Activated CD8-positive, alpha-beta T cell treated with anti-CD3 and anti-CD28 coated beads for 36 hours (primary cell): ENCODE results near the gene CLEC16A. TPM values are rescaled to one million over a fixed set of nuclear protein-coding genes. Genes with fewer than 3 reads are reported as not detected.

ENCODE experiments used
- ATAC-seq: fragments of 200-7000 bp; cut with Tn5 transposase; one replicate; pipeline ENCODE4 v1.10.0; 2021; ENCODE audit warnings: mild to moderate bottlenecking, moderate library complexity
- CTCF ChIA-PET: fragments of 350-600 bp; sonication (Branson Sonifier 250); formaldehyde crosslinking; loops from one replicate; lab custom pipeline; 2021; ENCODE audit warnings: antibody characterized with exemption; lab: Charles Lee
- POLR2A ChIA-PET: fragments of 350-600 bp; sonication (Branson Sonifier 250); formaldehyde crosslinking; loops from one replicate; lab custom pipeline; 2021; ENCODE audit warnings: antibody characterized with exemption; lab: Charles Lee
- DNase-seq: peaks from one replicate; pipeline ENCODE4 v3.0.0-alpha.2; 2020
- H3K27ac Mint-ChIP-seq: one replicate; pipeline ENCODE4 v1.8.0; 2021; ENCODE audit warnings: mild to moderate bottlenecking, mixed read lengths
- H3K27me3 Mint-ChIP-seq: one replicate; pipeline ENCODE4 v1.8.0; 2021; ENCODE audit warnings: mixed read lengths
- H3K36me3 Mint-ChIP-seq: one replicate; pipeline ENCODE4 v1.8.0; 2021; ENCODE audit warnings: low read depth, mixed read lengths
- H3K4me1 Mint-ChIP-seq: one replicate; pipeline ENCODE4 v1.8.0; 2021; ENCODE audit warnings: low read depth, mixed read lengths
- H3K4me3 Mint-ChIP-seq: one replicate; pipeline ENCODE4 v1.8.0; 2021; ENCODE audit warnings: mild to moderate bottlenecking, moderate library complexity, mixed read lengths
- H3K9me3 Mint-ChIP-seq: one replicate; pipeline ENCODE4 v1.8.0; 2021; ENCODE audit warnings: mixed read lengths
- intact Hi-C: fragments of 100-400 bp; cut with micrococcal nuclease; formaldehyde crosslinking; loops from one replicate; pipeline ENCODE4 v1.10.0; 2022
- total RNA-seq, 2 experiments: library from RNA; stranded (reverse); gene quantifications; one replicate each; pipeline ENCODE4 v1.2.3, GENCODE V29; 2021
- TF ChIP-seq, protein P1 (sequence below): fragments of 200-600 bp; IDR thresholded peaks from one replicate; pipeline ENCODE4 v1.8.0; 2022; ENCODE audit warnings: antibody characterized with exemption, mild to moderate bottlenecking

Gene CLEC16A
- total RNA-seq, 2 experiments from 2014 or later: 20.4 to 21.7 TPM

DNA sequence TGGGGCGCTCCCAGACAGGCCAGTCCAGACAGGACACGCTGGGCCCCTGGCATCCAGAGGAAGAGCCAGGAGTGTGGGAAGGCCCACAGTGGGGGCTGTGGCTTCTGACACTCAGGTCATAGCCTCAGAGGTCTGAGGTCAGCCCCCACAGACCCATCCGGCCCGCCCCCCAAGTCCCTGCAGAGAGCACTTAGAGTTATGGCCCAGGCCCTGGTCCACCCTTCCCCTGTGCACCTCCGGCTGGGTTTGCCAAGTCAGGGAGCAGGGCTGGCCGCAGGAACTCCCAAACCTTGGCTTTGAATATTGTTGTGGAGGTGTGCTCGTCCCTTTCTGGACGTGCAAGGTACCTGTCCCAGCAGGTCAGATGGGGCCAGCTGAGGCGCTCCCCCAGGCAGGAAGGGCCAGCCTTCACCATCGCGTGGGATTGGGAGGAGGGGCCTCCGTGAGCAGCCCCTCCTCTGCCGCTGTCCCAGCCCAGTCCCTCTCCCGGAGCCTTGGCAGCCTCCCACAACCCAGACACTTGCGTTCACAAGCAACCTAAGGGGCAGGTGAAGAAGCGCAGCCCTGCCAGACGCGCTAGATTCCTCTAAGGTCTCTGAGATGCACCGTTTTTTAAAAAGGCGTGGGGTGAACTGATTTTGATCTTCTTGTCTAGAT is 237.0 kb downstream of the CLEC16A start:
- ATAC-seq (peak; percentile 3), DNase-seq (no peak)
- intact Hi-C loops: loop anchor here (5.0 kb wide), 1 partner anchor 71 kb away; no protein-coding TSS in a partner anchor
- peak overlapping the region; percentile 84 for H3K27ac Mint-ChIP-seq
- ChIA-PET CTCF (no interaction called here), POLR2A (interaction anchor here (1.0 to 1.5 kb wide), 4 partner anchors 13 to 73 kb away, joined by 3 to 5 read pairs (median 3); no protein-coding TSS in a partner anchor)
- H3K27me3 Mint-ChIP-seq: no peaks in the 10 kb centered on the region
- no peak overlapping the region for H3K4me3 Mint-ChIP-seq
- TF ChIP-seq, protein P1, sequence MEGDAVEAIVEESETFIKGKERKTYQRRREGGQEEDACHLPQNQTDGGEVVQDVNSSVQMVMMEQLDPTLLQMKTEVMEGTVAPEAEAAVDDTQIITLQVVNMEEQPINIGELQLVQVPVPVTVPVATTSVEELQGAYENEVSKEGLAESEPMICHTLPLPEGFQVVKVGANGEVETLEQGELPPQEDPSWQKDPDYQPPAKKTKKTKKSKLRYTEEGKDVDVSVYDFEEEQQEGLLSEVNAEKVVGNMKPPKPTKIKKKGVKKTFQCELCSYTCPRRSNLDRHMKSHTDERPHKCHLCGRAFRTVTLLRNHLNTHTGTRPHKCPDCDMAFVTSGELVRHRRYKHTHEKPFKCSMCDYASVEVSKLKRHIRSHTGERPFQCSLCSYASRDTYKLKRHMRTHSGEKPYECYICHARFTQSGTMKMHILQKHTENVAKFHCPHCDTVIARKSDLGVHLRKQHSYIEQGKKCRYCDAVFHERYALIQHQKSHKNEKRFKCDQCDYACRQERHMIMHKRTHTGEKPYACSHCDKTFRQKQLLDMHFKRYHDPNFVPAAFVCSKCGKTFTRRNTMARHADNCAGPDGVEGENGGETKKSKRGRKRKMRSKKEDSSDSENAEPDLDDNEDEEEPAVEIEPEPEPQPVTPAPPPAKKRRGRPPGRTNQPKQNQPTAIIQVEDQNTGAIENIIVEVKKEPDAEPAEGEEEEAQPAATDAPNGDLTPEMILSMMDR: no peak
- peaks cover 67% of the 10 kb centered on the region for H3K4me1 Mint-ChIP-seq
- no peaks in the 10 kb centered on the region for H3K9me3 Mint-ChIP-seq
- H3K36me3 Mint-ChIP-seq: peaks cover 18% of the 10 kb centered on the region

DNA sequence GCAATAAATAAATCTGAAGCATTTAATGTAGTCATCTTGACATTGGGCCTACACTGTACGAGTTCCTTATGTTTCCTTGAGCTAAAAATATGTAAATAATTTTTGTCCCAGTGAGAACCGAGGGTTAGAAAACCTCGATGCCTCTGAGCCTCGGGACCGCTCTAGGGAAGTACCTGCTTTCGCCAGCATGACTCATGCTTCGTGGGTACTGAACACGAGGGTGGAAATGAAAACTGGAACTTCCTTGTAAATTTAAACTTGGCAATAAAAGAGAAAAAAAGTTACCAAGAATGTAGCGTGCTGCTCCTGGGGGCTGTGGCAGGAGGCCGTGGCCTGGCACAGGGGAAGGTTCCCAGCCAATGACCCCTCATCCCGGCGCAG is 237.5 kb downstream of the CLEC16A start:
- DNase-seq: peak; percentile 59
- H3K36me3 Mint-ChIP-seq: peaks cover 18% of the 10 kb centered on the region
- H3K4me3 Mint-ChIP-seq: no peak overlapping the region

DNA sequence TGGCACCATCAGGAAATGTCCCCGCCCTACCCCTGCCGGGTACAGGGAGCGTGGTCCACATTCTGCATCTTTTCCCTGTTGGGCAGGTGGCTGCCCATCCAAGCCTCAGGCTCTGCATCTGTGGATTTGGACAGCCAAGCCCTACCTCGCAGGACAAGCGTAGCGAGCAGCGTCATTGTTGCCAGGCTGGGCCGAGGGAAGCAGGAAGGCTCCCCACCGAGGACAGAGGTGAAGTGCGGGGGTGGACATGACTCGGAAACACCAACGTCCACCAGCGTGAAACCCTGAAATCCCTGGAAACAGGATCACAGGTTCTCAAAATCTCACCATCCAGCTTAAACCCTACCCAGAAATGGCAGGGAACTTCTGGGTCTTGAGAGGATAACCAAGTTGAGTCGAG is 238.0 kb downstream of the CLEC16A start:
- DNase-seq (no peak), ATAC-seq (no peak)
- ChIA-PET CTCF (interaction anchor here (1.9 kb wide), 1 partner anchor 10 kb away, joined by 6 read pairs; no protein-coding TSS in a partner anchor), POLR2A (interaction anchor here (0.9 to 2.2 kb wide), 6 partner anchors 12 to 65 kb away, joined by 3 to 6 read pairs (median 5); no protein-coding TSS in a partner anchor)
- peaks cover 18% of the 10 kb centered on the region for H3K36me3 Mint-ChIP-seq
- intact Hi-C loops: loop anchor here (5.0 kb wide), 1 partner anchor 70 kb away; no protein-coding TSS in a partner anchor
- peak overlapping the region; percentile 84 for H3K27ac Mint-ChIP-seq
- TF ChIP-seq, protein P1: no peak
- H3K4me1 Mint-ChIP-seq: peaks cover 59% of the 10 kb centered on the region
- H3K4me3 Mint-ChIP-seq: no peak overlapping the region
- no peaks in the 10 kb centered on the region for H3K27me3 Mint-ChIP-seq
- H3K9me3 Mint-ChIP-seq: no peaks in the 10 kb centered on the region

More for the DNA sequence above, 237.5 kb downstream of the CLEC16A start:
- ChIA-PET POLR2A (interaction anchor here (0.9 to 1.5 kb wide), 6 partner anchors 13 to 72 kb away, joined by 3 to 6 read pairs (median 3); no protein-coding TSS in a partner anchor), CTCF (no interaction called here)
- TF ChIP-seq, protein P1: no peak
- H3K4me1 Mint-ChIP-seq: peaks cover 62% of the 10 kb centered on the region
- H3K9me3 Mint-ChIP-seq: no peaks in the 10 kb centered on the region
- no peaks in the 10 kb centered on the region for H3K27me3 Mint-ChIP-seq
- intact Hi-C loops: loop anchor here (5.0 kb wide), 1 partner anchor 70 kb away; no protein-coding TSS in a partner anchor
- peak overlapping the region; percentile 84 for H3K27ac Mint-ChIP-seq
- peak; percentile 52 for ATAC-seq

DNA sequence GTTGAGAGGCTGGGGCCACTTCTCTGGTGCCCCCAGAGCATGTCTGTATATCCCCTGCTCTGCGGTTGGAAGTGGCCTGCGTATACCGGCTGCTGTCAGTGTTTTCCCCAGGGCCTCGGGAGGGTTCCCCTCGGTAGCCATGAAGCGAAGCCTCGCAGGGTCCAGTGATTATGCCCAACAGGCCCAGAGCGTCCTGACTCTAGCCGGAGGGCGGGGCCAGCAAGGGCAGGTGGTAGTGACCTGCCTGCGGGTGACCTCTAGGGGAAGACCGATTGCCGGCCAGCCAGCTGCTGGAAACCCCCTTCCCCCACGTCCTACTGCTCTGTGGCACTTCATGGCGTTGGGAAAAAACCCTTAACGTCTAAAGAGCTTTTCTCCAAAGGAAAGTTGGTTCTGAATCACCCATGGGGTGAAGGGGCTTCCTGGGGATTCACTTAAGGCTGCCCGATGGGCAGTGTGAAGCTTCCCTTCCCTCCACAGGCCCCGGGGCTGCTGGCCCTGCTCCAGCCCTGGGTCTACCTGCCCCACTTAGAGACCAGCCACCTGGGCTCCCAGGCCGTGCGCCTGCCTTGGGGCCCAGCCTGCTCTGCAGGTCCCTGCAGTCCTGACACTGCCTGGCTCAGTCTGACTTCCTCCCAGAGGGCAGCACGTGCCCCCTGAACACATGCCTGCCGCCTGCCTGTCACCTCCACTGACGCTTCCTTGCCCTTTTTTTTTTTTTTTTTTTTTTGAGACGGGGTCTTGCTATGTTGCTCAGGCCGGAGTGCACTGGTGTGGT is 238.9 kb downstream of the CLEC16A start:
- H3K27ac Mint-ChIP-seq: peak overlapping the region; percentile 84
- ATAC-seq: peak; percentile 32
- intact Hi-C loops: loop anchor here (5.0 kb wide), 1 partner anchor 69 kb away; no protein-coding TSS in a partner anchor
- TF ChIP-seq, protein P1: no peak
- ChIA-PET POLR2A (interaction anchor here (0.5 to 2.2 kb wide), 8 partner anchors 12 to 242 kb away, joined by 3 to 6 read pairs (median 4); no protein-coding TSS in a partner anchor), CTCF (interaction anchor here (1.5 to 1.9 kb wide), 3 partner anchors 10 to 14 kb away, joined by 3 to 6 read pairs (median 4); no protein-coding TSS in a partner anchor)
- H3K36me3 Mint-ChIP-seq: peaks cover 18% of the 10 kb centered on the region
- H3K27me3 Mint-ChIP-seq: no peaks in the 10 kb centered on the region
- peaks cover 52% of the 10 kb centered on the region for H3K4me1 Mint-ChIP-seq
- DNase-seq: no peak
- H3K4me3 Mint-ChIP-seq: no peak overlapping the region
- no peaks in the 10 kb centered on the region for H3K9me3 Mint-ChIP-seq
